SKM-1 treated with dmso at 0.1 percent for 144 hours (cell line): ENCODE data around the gene PCSK2.

Experiments
- DNase-seq: peaks from one replicate; lab custom pipeline; 2025; ENCODE audit not compliant: unreplicated experiment; lab: John Stamatoyannopoulos, UW

Gene PCSK2

GRCh38 chr20:17470973-17471372, 244.1 kb downstream of the PCSK2 start:
- DNase-seq, result no peak

- no peak for DNase-seq
Observed at GRCh38 chr20:17471606-17472187, 244.9 kb downstream of the PCSK2 start.

GRCh38 chr20:17473659-17474058, 246.8 kb downstream of the PCSK2 start:
- no peak for DNase-seq

- no peak for DNase-seq
Observed at GRCh38 chr20:17479063-17479657, 252.3 kb downstream of the PCSK2 start.

- DNase-seq, result no peak
Observed at GRCh38 chr20:17480696-17481095, 253.9 kb downstream of the PCSK2 start.

GRCh38 chr20:17481661-17482060, 254.8 kb downstream of the PCSK2 start:
- no peak for DNase-seq

GRCh38 chr20:17482536-17482935, 255.7 kb downstream of the PCSK2 start:
- DNase-seq, result no peak

- DNase-seq, result no peak
Observed at GRCh38 chr20:17485017-17485416, 258.2 kb downstream of the PCSK2 start.

- DNase-seq, result no peak
Observed at GRCh38 chr20:17488916-17489600, 262.2 kb downstream of the PCSK2 start.

GRCh38 chr20:17490501-17490900, 263.7 kb downstream of the PCSK2 start:
- DNase-seq, result no peak

- no peak for DNase-seq
Observed at GRCh38 chr20:17491041-17491440, 264.2 kb downstream of the PCSK2 start.

- no peak for DNase-seq
Observed at GRCh38 chr20:17491488-17491887, 264.6 kb downstream of the PCSK2 start.

GRCh38 chr20:17493173-17493572, 266.3 kb downstream of the PCSK2 start:
- no peak for DNase-seq

GRCh38 chr20:17494201-17494600, 267.4 kb downstream of the PCSK2 start:
- DNase-seq, result no peak

- no peak for DNase-seq
Observed at GRCh38 chr20:17495826-17496225, 269.0 kb downstream of the PCSK2 start.

GRCh38 chr20:17497821-17498580, 271.2 kb downstream of the PCSK2 start:
- DNase-seq, result no peak

GRCh38 chr20:17498641-17499040, 271.8 kb downstream of the PCSK2 start:
- DNase-seq, result no peak

- no peak for DNase-seq
Observed at GRCh38 chr20:17499041-17499440, 272.2 kb downstream of the PCSK2 start.

GRCh38 chr20:17500271-17500670, 273.4 kb downstream of the PCSK2 start:
- no peak for DNase-seq

GRCh38 chr20:17500826-17501225, 274.0 kb downstream of the PCSK2 start:
- no peak for DNase-seq

GRCh38 chr20:17501701-17502100, 274.9 kb downstream of the PCSK2 start:
- DNase-seq, result no peak

GRCh38 chr20:17502105-17502504, 275.3 kb downstream of the PCSK2 start:
- DNase-seq, result no peak
